Heart right ventricle (tissue), 16 donors: Measurements from ENCODE around the gene ST6GALNAC4. TPM values are rescaled to one million over a fixed set of nuclear protein-coding genes. Genes with fewer than 3 reads are reported as not detected.

Experiments used
- ATAC-seq, 8 donors: fragments of 200-7000 bp; cut with Tn5 transposase; one replicate each; pipeline ENCODE4 v1.9.1; 2020; ENCODE audit warnings: mild to moderate bottlenecking in 8 of 8, moderate library complexity in 8 of 8, moderate number of reproducible peaks in 1 of 8
- DNase-seq, 2 donors: peaks; one replicate each; pipeline ENCODE4 v3.0.0-alpha.2; 2020
- H3K27ac ChIP-seq, 10 donors: fragments of 200-600 bp; sonication (generic) in 2 of 10; one replicate each; pipeline versions ENCODE4 v1.5.0 to v1.8.0; 2020 to 2022; ENCODE audit warnings: mild to moderate bottlenecking in 3 of 10
- H3K27me3 ChIP-seq, 7 donors: fragments of 200-600 bp; one replicate each; pipeline ENCODE4 v1.8.0; 2021 to 2022; ENCODE audit warnings: mild to moderate bottlenecking in 2 of 7
- H3K36me3 ChIP-seq, 9 donors: fragments of 200-600 bp; sonication (generic) in 1 of 9; one replicate each; pipeline versions ENCODE4 v1.5.0 to v1.8.0; 2020 to 2022; ENCODE audit warnings: mild to moderate bottlenecking in 2 of 9
- H3K4me1 ChIP-seq, 9 donors: fragments of 200-600 bp; sonication (generic) in 1 of 9; one replicate each; pipeline versions ENCODE4 v1.5.0 to v1.8.0; 2020 to 2022; ENCODE audit warnings: mild to moderate bottlenecking in 4 of 9
- H3K4me3 ChIP-seq, 10 donors: fragments of 200-600 bp; sonication (generic) in 2 of 10; one replicate each; pipeline versions ENCODE4 v1.5.0 to v1.8.0; 2020 to 2022; ENCODE audit warnings: mild to moderate bottlenecking in 7 of 10, moderate library complexity in 2 of 10
- H3K9me3 ChIP-seq, 11 donors: fragments of 200-600 bp in 10 of 11; sonication (generic) in 2 of 11; one replicate each; pipeline versions ENCODE4 v1.5.0 to v1.8.0; 2013 to 2022; ENCODE audit warnings: mild to moderate bottlenecking in 2 of 11, control low read depth in 1 of 11, moderate library complexity in 1 of 11
- CTCF ChIP-seq, 9 donors: fragments of 200-600 bp; sonication (generic) in 2 of 9; IDR thresholded peaks; one replicate each; pipeline versions ENCODE4 v1.5.0 to v1.8.0; 2021 to 2022; ENCODE audit warnings: antibody characterized with exemption in 9 of 9, mild to moderate bottlenecking in 5 of 9, moderate library complexity in 1 of 9
- WGBS, 2 donors: extraction: QIAGEN DNeasy Blood & Tissue Kit; methylation state at CpG; one replicate each; pipeline ENCODE4 v1.1.7; 2013; ENCODE audit warnings: inconsistent platforms in 1 of 2; 5-methylcytosine and 5-hydroxymethylcytosine counted together
- intact Hi-C, 10 donors: fragments of 100-400 bp; cut with DNase I; formaldehyde crosslinking; loops; one replicate each; pipeline versions ENCODE4 v1.11.1 to v1.14.2; 2022
- polyA plus RNA-seq, 2 donors: library from polyadenylated mRNA; stranded (reverse); fragments of 200-250 nt; gene quantifications; one replicate each; pipeline ENCODE4 v1.2.3, GENCODE V29; 2013
- total RNA-seq, 10 donors: library from RNA; stranded (reverse); fragmentation: NEBNext Ultra II Directional in 3 of 10; extraction: Animal tissue kit (Norgen Biotek cat#: 25700) in 3 of 10; gene quantifications; one replicate each; pipeline versions ENCODE4 v1.2.1 to v1.2.4, GENCODE V29; 2021 to 2023
- donor health status: Arrhythmogenic right ventricular cardiomyopathy.
- donor health status: ischemic (EF 13 %, LVEDD 7.1; RV severe dilation, severe dysfunction).
- donor health status: healthy with polysubstance abuse.
- donor health status: DM: no; HTN: yes; CAD: no.
- donor health status: DM: no; HTN: no; CAD: no.
- donor health status: ischemic (EF 25% LVEDD 6.9; RV normal size, moderate dysfunction).
- donor health status: ischemic (EF 25% LVEDD 5.7; RV mildly dilated, moderate dysfunction).
- donor health status: healthy.
- donor health status: DM: yes; HTN: yes; CAD: no.
- donor health status: Ischemic cardiomyopathy.
- donor health status: ischemic (EF 35%, LVEDD 5.7; RV mildly dilated, moderate dysfunction).
- donor health status: nonischemic (EF 11% LVEDD 7.7; RV severe dilation, severe dysfunction).
- donor health status: DM: yes; HTN: yes; CAD: no.
- donor health status: PGD.
- donor health status: ischemic (EF 29% LVEDD 5.4; RV normal size, mild dysfunction).
- donor health status: nonischemic (EF 23%, LVEDD 6.1; RV moderate dilation, normal function).

The ST6GALNAC4 gene
- total and polyA plus RNA-seq, 12 donors, result 10.8 to 52.9 (median 33.9) TPM

DNA sequence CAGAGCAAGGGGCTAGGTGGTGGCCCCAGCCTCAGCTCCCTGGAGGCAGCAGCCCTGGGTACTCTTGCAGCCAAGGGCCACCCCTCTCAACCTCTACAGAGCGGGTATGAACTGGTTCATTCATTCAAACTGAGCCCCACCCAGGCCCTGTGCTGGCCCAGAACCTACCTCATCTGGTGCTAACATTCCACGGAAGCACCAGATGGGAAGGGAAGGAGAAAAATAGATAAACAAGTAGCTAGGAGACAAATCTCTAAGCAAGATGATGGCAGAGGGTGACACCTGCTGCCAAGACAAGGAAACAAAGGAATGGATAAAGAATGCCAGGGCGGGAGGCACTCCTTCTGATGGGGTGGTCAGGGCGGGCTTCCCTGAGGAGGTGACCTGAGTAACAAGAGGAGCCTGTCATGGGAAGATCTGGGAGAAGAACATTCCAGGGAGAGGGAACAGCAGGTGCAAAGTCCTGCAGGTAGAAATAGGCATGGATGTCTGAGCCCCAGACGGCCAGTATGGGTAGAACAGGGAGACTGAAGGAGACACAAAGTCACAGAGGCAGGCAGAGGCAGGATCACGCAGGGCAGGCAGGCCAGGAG lies 6.1 kb downstream of the ST6GALNAC4 start:
- Histone ChIP-seq H3K27me3 (no peaks in the 10 kb centered on the region), H3K4me1 (peaks cover 5 to 32% (median 26%) of the 10 kb centered on the region in 9 donors), H3K36me3 (peaks cover 0 to 74% (median 23%) of the 10 kb centered on the region in 9 donors), H3K27ac (no peak overlapping the region), H3K9me3 (no peaks in the 10 kb centered on the region), H3K4me3 (no peak overlapping the region)
- WGBS, 2 donors, result 74 to 78% methylated on average over 6 of the region's 6 CpGs
- no peak for ATAC-seq
- DNase-seq, result no peak
- intact Hi-C loops, result loop anchor here in 3 of 10 donors (5.0 to 10.0 kb wide), 3 partner anchors 106 to 126 kb away; partner anchors contain the start of genes CDK9 (in 1 of the 3) and FPGS (in 1 of the 3)
- peak in 1 of 9 donors; percentile 14 for TF ChIP-seq CTCF (IDR thresholded peaks at IDR 0.05)

DNA sequence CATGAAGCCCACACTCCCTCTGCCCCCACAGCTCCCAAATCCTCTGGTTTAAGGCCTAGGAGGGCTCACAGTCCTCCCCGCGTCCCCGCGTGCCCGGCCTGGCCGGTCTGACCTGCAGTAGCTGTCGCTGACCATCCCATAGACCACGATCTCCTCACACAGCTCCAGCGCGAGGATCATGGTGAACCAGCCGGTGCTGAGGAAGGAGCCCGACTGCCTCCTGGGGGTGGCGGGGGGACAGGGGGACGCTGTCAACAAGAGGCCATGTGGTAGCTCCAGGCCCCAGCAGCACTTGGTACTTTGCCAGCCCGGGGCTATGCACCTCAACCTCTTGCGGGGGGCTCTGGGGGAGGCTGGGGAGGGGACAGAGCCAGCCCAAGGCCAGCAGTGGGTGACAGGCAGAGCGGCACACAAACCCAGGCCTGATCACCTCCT lies 7.0 kb downstream of the ST6GALNAC4 start:
- no peak overlapping the region for H3K27ac ChIP-seq
- ATAC-seq, result no peak
- H3K27me3 ChIP-seq, result no peaks in the 10 kb centered on the region
- intact Hi-C loops, result loop anchor here in 3 of 10 donors (5.0 to 10.0 kb wide), 3 partner anchors 105 to 125 kb away; partner anchors contain the start of genes CDK9 (in 1 of the 3) and FPGS (in 1 of the 3)
- TF ChIP-seq CTCF (IDR thresholded peaks at IDR 0.05), result no peak
- peaks cover 6 to 32% (median 26%) of the 10 kb centered on the region in 9 donors for H3K4me1 ChIP-seq
- peaks cover 0 to 70% (median 23%) of the 10 kb centered on the region in 9 donors for H3K36me3 ChIP-seq
- 89 to 94% methylated on average over 17 of the region's 17 CpGs for WGBS, 2 donors
- no peak overlapping the region for H3K4me3 ChIP-seq
- no peak for DNase-seq
- no peaks in the 10 kb centered on the region for H3K9me3 ChIP-seq

- ATAC-seq, result no peak
- Histone ChIP-seq H3K9me3 (no peaks in the 10 kb centered on the region), H3K27me3 (no peaks in the 10 kb centered on the region), H3K27ac (no peak overlapping the region), H3K4me3 (no peak overlapping the region), H3K4me1 (peaks cover 18 to 44% (median 37%) of the 10 kb centered on the region in 9 donors), H3K36me3 (peaks cover 0 to 60% (median 23%) of the 10 kb centered on the region in 9 donors)
- intact Hi-C loops, result no loop called here
- DNase-seq, result no peak
- WGBS, 2 donors, result 95 to 96% methylated on average over 10 of the region's 10 CpGs
- no peak for TF ChIP-seq CTCF (IDR thresholded peaks at IDR 0.05)
Observed at GRCh38 chr9:127908660-127908926, 8.2 kb downstream of the ST6GALNAC4 start.

- no peak for ATAC-seq
- Histone ChIP-seq H3K27ac (no peak overlapping the region), H3K27me3 (no peaks in the 10 kb centered on the region), H3K4me1 (peaks cover 19 to 49% (median 42%) of the 10 kb centered on the region in 9 donors), H3K9me3 (no peaks in the 10 kb centered on the region), H3K36me3 (peaks cover 0 to 54% (median 23%) of the 10 kb centered on the region in 9 donors), H3K4me3 (no peak overlapping the region)
- TF ChIP-seq CTCF (IDR thresholded peaks at IDR 0.05), result no peak
- WGBS, 2 donors, result 87 to 93% methylated on average over 34 to 35 of the region's 35 CpGs
- intact Hi-C loops, result no loop called here
- no peak for DNase-seq
Observed at GRCh38 chr9:127907867-127908659, 8.8 kb downstream of the ST6GALNAC4 start.
